HG02938 (cell line): ENCODE data around the gene CFAP100.
A peak's percentile ranks its signal among the peaks of the same experiment; 100 is the strongest.

Experiments used
- ATAC-seq: cut with Tn5 transposase; IDR thresholded peaks from one replicate; pipeline ENCODE4 v1.9.1; 2021; ENCODE audit warnings: mild to moderate bottlenecking, moderate library complexity; ENCODE audit not compliant: unreplicated experiment

Gene CFAP100

GRCh38 chr3:126356373-126357264 is 38.1 kb upstream of the CFAP100 start:
- peak; percentile 11 for ATAC-seq

GRCh38 chr3:126357295-126358037 is 37.2 kb upstream of the CFAP100 start, which contains the start of gene KLF15:
TSS of gene KLF15 (minus strand) at chr3:126357408. CDS start at chr3:126352922, 4,486 bp downstream.
- peak; percentile 74 for ATAC-seq

- no peak for ATAC-seq
Measured at GRCh38 chr3:126358038-126358815, 36.5 kb upstream of the CFAP100 start.

GRCh38 chr3:126358816-126359181 is 35.9 kb upstream of the CFAP100 start:
- ATAC-seq, result no peak

GRCh38 chr3:126360046-126360713 is 34.5 kb upstream of the CFAP100 start:
- no peak for ATAC-seq

- ATAC-seq, result no peak
Measured at GRCh38 chr3:126360714-126361060, 34.0 kb upstream of the CFAP100 start.

- ATAC-seq, result no peak
Measured at GRCh38 chr3:126361211-126361610, 33.5 kb upstream of the CFAP100 start.

- no peak for ATAC-seq
Measured at GRCh38 chr3:126364130-126364695, 30.5 kb upstream of the CFAP100 start.

- no peak for ATAC-seq
Measured at GRCh38 chr3:126364731-126365301, 29.9 kb upstream of the CFAP100 start.

- ATAC-seq, result no peak
Measured at GRCh38 chr3:126365351-126366277, 29.1 kb upstream of the CFAP100 start.

- no peak for ATAC-seq
Measured at GRCh38 chr3:126367316-126367805, 27.3 kb upstream of the CFAP100 start.

- no peak for ATAC-seq
Measured at GRCh38 chr3:126369490-126369889, 25.2 kb upstream of the CFAP100 start.

- ATAC-seq, result no peak
Measured at GRCh38 chr3:126370055-126370454, 24.7 kb upstream of the CFAP100 start.

GRCh38 chr3:126370606-126371005 is 24.1 kb upstream of the CFAP100 start:
- no peak for ATAC-seq

GRCh38 chr3:126371096-126371705 is 23.5 kb upstream of the CFAP100 start:
- no peak for ATAC-seq

GRCh38 chr3:126372413-126373145 is 22.1 kb upstream of the CFAP100 start:
- no peak for ATAC-seq

GRCh38 chr3:126373146-126373613 is 21.5 kb upstream of the CFAP100 start:
- ATAC-seq, result no peak
